ENCODE results near the gene MAML3.

Gene MAML3

GRCh38 chr4:139924782-139925181 is 229.2 kb downstream of the MAML3 start:
- no peak overlapping the region for H3K27ac ChIP-seq (ENCODE audit: low read depth in 2 of 2, low read length in 2 of 2)
- peaks cover 0 to 6% of the 10 kb centered on the region in 2 donors for H3K4me1 ChIP-seq (ENCODE audit: control insufficient read depth in 2 of 2, insufficient read depth in 2 of 2, low read length in 2 of 2)
- H3K9me3 ChIP-seq (ENCODE audit: control insufficient read depth in 2 of 2, low read length in 2 of 2): no peaks in the 10 kb centered on the region
- H3K36me3 ChIP-seq (ENCODE audit: control insufficient read depth in 2 of 2, insufficient read depth in 2 of 2, low read length in 2 of 2): no peaks in the 10 kb centered on the region
- H3K9ac ChIP-seq (ENCODE audit: low read depth in 1 of 2, low read length in 2 of 2): no peak overlapping the region
- H3K27me3 ChIP-seq (ENCODE audit: control insufficient read depth in 2 of 2, insufficient read depth in 2 of 2, low read length in 2 of 2): no peaks in the 10 kb centered on the region
- H3K4me3 ChIP-seq (ENCODE audit: low read length in 2 of 2): no peak overlapping the region

GRCh38 chr4:139922406-139923024 is 231.5 kb downstream of the MAML3 start:
- H3K9me3 ChIP-seq (ENCODE audit: control insufficient read depth in 2 of 2, low read length in 2 of 2): no peaks in the 10 kb centered on the region
- no peak overlapping the region for H3K9ac ChIP-seq (ENCODE audit: low read depth in 1 of 2, low read length in 2 of 2)
- H3K36me3 ChIP-seq (ENCODE audit: control insufficient read depth in 2 of 2, insufficient read depth in 2 of 2, low read length in 2 of 2): no peaks in the 10 kb centered on the region
- H3K4me3 ChIP-seq (ENCODE audit: low read length in 2 of 2): no peak overlapping the region
- peaks cover 0 to 6% of the 10 kb centered on the region in 2 donors for H3K4me1 ChIP-seq (ENCODE audit: control insufficient read depth in 2 of 2, insufficient read depth in 2 of 2, low read length in 2 of 2)
- H3K27ac ChIP-seq (ENCODE audit: low read depth in 2 of 2, low read length in 2 of 2): no peak overlapping the region
- no peaks in the 10 kb centered on the region for H3K27me3 ChIP-seq (ENCODE audit: control insufficient read depth in 2 of 2, insufficient read depth in 2 of 2, low read length in 2 of 2)

- Histone ChIP-seq H3K9me3 (ENCODE audit: control insufficient read depth in 2 of 2, low read length in 2 of 2) (no peaks in the 10 kb centered on the region), H3K4me3 (ENCODE audit: low read length in 2 of 2) (no peak overlapping the region), H3K4me1 (ENCODE audit: control insufficient read depth in 2 of 2, insufficient read depth in 2 of 2, low read length in 2 of 2) (peaks cover 0 to 6% of the 10 kb centered on the region in 2 donors), H3K9ac (ENCODE audit: low read depth in 1 of 2, low read length in 2 of 2) (no peak overlapping the region), H3K27me3 (ENCODE audit: control insufficient read depth in 2 of 2, insufficient read depth in 2 of 2, low read length in 2 of 2) (no peaks in the 10 kb centered on the region), H3K36me3 (ENCODE audit: control insufficient read depth in 2 of 2, insufficient read depth in 2 of 2, low read length in 2 of 2) (no peaks in the 10 kb centered on the region), H3K27ac (ENCODE audit: low read depth in 2 of 2, low read length in 2 of 2) (no peak overlapping the region)
Observed at GRCh38 chr4:139921429-139922184, 232.4 kb downstream of the MAML3 start.

GRCh38 chr4:139920486-139921002 is 233.4 kb downstream of the MAML3 start:
- H3K9me3 ChIP-seq (ENCODE audit: control insufficient read depth in 2 of 2, low read length in 2 of 2): no peaks in the 10 kb centered on the region
- no peak overlapping the region for H3K4me3 ChIP-seq (ENCODE audit: low read length in 2 of 2)
- no peak overlapping the region for H3K9ac ChIP-seq (ENCODE audit: low read depth in 1 of 2, low read length in 2 of 2)
- no peaks in the 10 kb centered on the region for H3K36me3 ChIP-seq (ENCODE audit: control insufficient read depth in 2 of 2, insufficient read depth in 2 of 2, low read length in 2 of 2)
- no peaks in the 10 kb centered on the region for H3K27me3 ChIP-seq (ENCODE audit: control insufficient read depth in 2 of 2, insufficient read depth in 2 of 2, low read length in 2 of 2)
- H3K27ac ChIP-seq (ENCODE audit: low read depth in 2 of 2, low read length in 2 of 2): peak overlapping the region in 1 of 2 donors; percentile 7
- H3K4me1 ChIP-seq (ENCODE audit: control insufficient read depth in 2 of 2, insufficient read depth in 2 of 2, low read length in 2 of 2): peaks cover 0 to 6% of the 10 kb centered on the region in 2 donors

GRCh38 chr4:139919521-139919920 is 234.5 kb downstream of the MAML3 start:
- H3K27ac ChIP-seq (ENCODE audit: low read depth in 2 of 2, low read length in 2 of 2): peak overlapping the region; percentile 0 to 48

GRCh38 chr4:139919004-139919403 is 235.0 kb downstream of the MAML3 start:
- Histone ChIP-seq H3K9me3 (ENCODE audit: control insufficient read depth in 2 of 2, low read length in 2 of 2) (no peaks in the 10 kb centered on the region), H3K36me3 (ENCODE audit: control insufficient read depth in 2 of 2, insufficient read depth in 2 of 2, low read length in 2 of 2) (no peaks in the 10 kb centered on the region), H3K9ac (ENCODE audit: low read depth in 1 of 2, low read length in 2 of 2) (no peak overlapping the region), H3K27ac (ENCODE audit: low read depth in 2 of 2, low read length in 2 of 2) (peak overlapping the region in 1 of 2 donors; percentile 0), H3K4me1 (ENCODE audit: control insufficient read depth in 2 of 2, insufficient read depth in 2 of 2, low read length in 2 of 2) (peaks cover 0 to 6% of the 10 kb centered on the region in 2 donors), H3K27me3 (ENCODE audit: control insufficient read depth in 2 of 2, insufficient read depth in 2 of 2, low read length in 2 of 2) (no peaks in the 10 kb centered on the region), H3K4me3 (ENCODE audit: low read length in 2 of 2) (no peak overlapping the region)

More at GRCh38 chr4:139919521-139919920, 234.5 kb downstream of the MAML3 start:
- H3K9ac ChIP-seq (ENCODE audit: low read depth in 1 of 2, low read length in 2 of 2): no peak overlapping the region
- no peaks in the 10 kb centered on the region for H3K27me3 ChIP-seq (ENCODE audit: control insufficient read depth in 2 of 2, insufficient read depth in 2 of 2, low read length in 2 of 2)
- H3K36me3 ChIP-seq (ENCODE audit: control insufficient read depth in 2 of 2, insufficient read depth in 2 of 2, low read length in 2 of 2): no peaks in the 10 kb centered on the region
- peaks cover 0 to 6% of the 10 kb centered on the region in 2 donors for H3K4me1 ChIP-seq (ENCODE audit: control insufficient read depth in 2 of 2, insufficient read depth in 2 of 2, low read length in 2 of 2)
- H3K4me3 ChIP-seq (ENCODE audit: low read length in 2 of 2): no peak overlapping the region
- H3K9me3 ChIP-seq (ENCODE audit: control insufficient read depth in 2 of 2, low read length in 2 of 2): no peaks in the 10 kb centered on the region

GRCh38 chr4:139918591-139918990 is 235.4 kb downstream of the MAML3 start:
- no peaks in the 10 kb centered on the region for H3K36me3 ChIP-seq (ENCODE audit: control insufficient read depth in 2 of 2, insufficient read depth in 2 of 2, low read length in 2 of 2)
- no peaks in the 10 kb centered on the region for H3K9me3 ChIP-seq (ENCODE audit: control insufficient read depth in 2 of 2, low read length in 2 of 2)
- H3K4me3 ChIP-seq (ENCODE audit: low read length in 2 of 2): no peak overlapping the region
- H3K4me1 ChIP-seq (ENCODE audit: control insufficient read depth in 2 of 2, insufficient read depth in 2 of 2, low read length in 2 of 2): peaks cover 3 to 6% of the 10 kb centered on the region in 2 donors
- no peaks in the 10 kb centered on the region for H3K27me3 ChIP-seq (ENCODE audit: control insufficient read depth in 2 of 2, insufficient read depth in 2 of 2, low read length in 2 of 2)
- H3K27ac ChIP-seq (ENCODE audit: low read depth in 2 of 2, low read length in 2 of 2): peak overlapping the region in 1 of 2 donors; percentile 0
- no peak overlapping the region for H3K9ac ChIP-seq (ENCODE audit: low read depth in 1 of 2, low read length in 2 of 2)

GRCh38 chr4:139917896-139918295 is 236.1 kb downstream of the MAML3 start:
- H3K36me3 ChIP-seq (ENCODE audit: control insufficient read depth in 2 of 2, insufficient read depth in 2 of 2, low read length in 2 of 2): no peaks in the 10 kb centered on the region
- no peaks in the 10 kb centered on the region for H3K27me3 ChIP-seq (ENCODE audit: control insufficient read depth in 2 of 2, insufficient read depth in 2 of 2, low read length in 2 of 2)
- H3K9ac ChIP-seq (ENCODE audit: low read depth in 1 of 2, low read length in 2 of 2): no peak overlapping the region
- H3K9me3 ChIP-seq (ENCODE audit: control insufficient read depth in 2 of 2, low read length in 2 of 2): no peaks in the 10 kb centered on the region
- H3K27ac ChIP-seq (ENCODE audit: low read depth in 2 of 2, low read length in 2 of 2): no peak overlapping the region
- no peak overlapping the region for H3K4me3 ChIP-seq (ENCODE audit: low read length in 2 of 2)
- H3K4me1 ChIP-seq (ENCODE audit: control insufficient read depth in 2 of 2, insufficient read depth in 2 of 2, low read length in 2 of 2): peaks cover 6 to 9% of the 10 kb centered on the region in 2 donors

GRCh38 chr4:139916041-139916440 is 237.9 kb downstream of the MAML3 start:
- Histone ChIP-seq H3K27me3 (ENCODE audit: control insufficient read depth in 2 of 2, insufficient read depth in 2 of 2, low read length in 2 of 2) (no peaks in the 10 kb centered on the region), H3K27ac (ENCODE audit: low read depth in 2 of 2, low read length in 2 of 2) (no peak overlapping the region), H3K9ac (ENCODE audit: low read depth in 1 of 2, low read length in 2 of 2) (no peak overlapping the region), H3K4me3 (ENCODE audit: low read length in 2 of 2) (no peak overlapping the region), H3K4me1 (ENCODE audit: control insufficient read depth in 2 of 2, insufficient read depth in 2 of 2, low read length in 2 of 2) (peaks cover 3 to 6% of the 10 kb centered on the region in 2 donors), H3K9me3 (ENCODE audit: control insufficient read depth in 2 of 2, low read length in 2 of 2) (no peaks in the 10 kb centered on the region), H3K36me3 (ENCODE audit: control insufficient read depth in 2 of 2, insufficient read depth in 2 of 2, low read length in 2 of 2) (no peaks in the 10 kb centered on the region)

- peaks cover 3 to 6% of the 10 kb centered on the region in 2 donors for H3K4me1 ChIP-seq (ENCODE audit: control insufficient read depth in 2 of 2, insufficient read depth in 2 of 2, low read length in 2 of 2)
- no peaks in the 10 kb centered on the region for H3K9me3 ChIP-seq (ENCODE audit: control insufficient read depth in 2 of 2, low read length in 2 of 2)
- H3K4me3 ChIP-seq (ENCODE audit: low read length in 2 of 2): no peak overlapping the region
- no peaks in the 10 kb centered on the region for H3K36me3 ChIP-seq (ENCODE audit: control insufficient read depth in 2 of 2, insufficient read depth in 2 of 2, low read length in 2 of 2)
- H3K27me3 ChIP-seq (ENCODE audit: control insufficient read depth in 2 of 2, insufficient read depth in 2 of 2, low read length in 2 of 2): no peaks in the 10 kb centered on the region
- H3K27ac ChIP-seq (ENCODE audit: low read depth in 2 of 2, low read length in 2 of 2): no peak overlapping the region
- H3K9ac ChIP-seq (ENCODE audit: low read depth in 1 of 2, low read length in 2 of 2): no peak overlapping the region
Observed at GRCh38 chr4:139915037-139915436, 238.9 kb downstream of the MAML3 start.
